CD4-positive, alpha-beta T cell treated with Interleukin-15 for 4 hours (primary cell): ENCODE measurements around the gene MEGF11.

Experiments
- DNase-seq: peaks from one replicate; pipeline ENCODE4 v3.0.0-alpha.2; 2020; ENCODE audit warnings: low spot score

MEGF11 gene

GRCh38 chr15:65916041-65916663 lies 337.4 kb downstream of the MEGF11 start:
- no peak for DNase-seq

DNA sequence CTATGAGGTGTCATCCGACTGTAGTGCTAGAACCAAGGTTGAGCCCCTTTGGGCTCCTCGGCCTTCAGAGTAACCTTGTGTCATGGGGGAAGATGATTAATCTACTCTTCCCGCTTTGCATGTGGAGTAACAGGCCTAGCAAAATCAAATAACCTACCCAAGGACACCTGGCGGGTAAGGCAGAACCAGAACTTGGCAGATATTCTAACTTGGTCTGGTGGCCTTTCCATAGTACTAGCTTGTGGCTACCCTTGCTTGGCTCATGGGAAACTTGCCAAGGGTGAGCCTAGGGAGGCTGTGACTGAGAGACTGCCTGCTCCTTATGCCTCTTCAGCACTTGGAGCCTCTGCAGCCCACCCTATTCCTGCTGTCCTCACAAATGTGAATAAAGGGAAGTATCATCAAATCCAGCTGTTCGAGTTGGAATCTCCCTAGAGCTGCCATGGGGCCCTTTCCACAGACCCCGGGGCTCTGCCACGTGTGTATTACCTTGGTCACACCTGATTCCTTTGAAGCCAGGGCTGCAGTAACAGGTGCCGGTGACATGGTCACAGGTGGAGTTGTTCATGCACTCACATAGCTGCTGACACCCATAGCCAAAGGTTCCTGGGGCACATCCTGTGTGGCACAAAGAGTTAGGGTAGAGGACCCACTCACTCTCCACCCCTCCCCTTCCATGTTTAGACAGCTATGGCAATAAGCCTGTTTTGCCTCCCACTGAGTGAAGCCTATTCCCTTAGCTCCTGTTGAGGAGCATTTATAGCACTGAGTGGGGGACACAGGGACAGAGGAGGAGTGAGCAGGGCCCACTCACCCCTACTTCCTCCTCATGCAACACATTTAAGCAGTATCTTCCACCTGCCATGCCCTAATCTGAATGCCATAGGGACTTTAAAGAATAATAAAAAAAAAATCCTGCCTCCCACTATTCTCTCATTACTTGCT lies 338.3 kb downstream of the MEGF11 start:
- DNase-seq = no peak

DNA sequence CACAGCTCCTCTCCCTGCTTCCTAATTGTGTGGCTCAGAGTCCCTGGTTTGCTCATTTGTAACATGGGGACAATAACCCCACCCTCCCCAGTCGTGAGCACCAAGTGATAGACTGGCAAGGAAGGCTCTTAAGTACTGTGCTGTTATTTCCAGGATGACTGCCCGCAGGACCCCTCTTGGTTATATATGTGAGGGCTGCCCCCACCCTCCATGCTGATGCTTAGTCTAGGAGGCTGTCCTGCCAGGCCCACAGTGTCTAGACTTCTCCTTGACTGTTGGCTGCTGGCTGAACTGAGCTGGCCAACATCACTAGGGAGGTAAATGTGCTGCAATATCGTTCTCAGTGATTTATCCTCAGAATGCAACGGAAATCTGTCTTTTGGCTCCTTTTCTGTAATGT lies 339.2 kb downstream of the MEGF11 start:
- no peak for DNase-seq

GRCh38 chr15:65913631-65914199 lies 339.8 kb downstream of the MEGF11 start:
- no peak for DNase-seq

GRCh38 chr15:65912235-65912634 lies 341.3 kb downstream of the MEGF11 start:
- no peak for DNase-seq

DNA sequence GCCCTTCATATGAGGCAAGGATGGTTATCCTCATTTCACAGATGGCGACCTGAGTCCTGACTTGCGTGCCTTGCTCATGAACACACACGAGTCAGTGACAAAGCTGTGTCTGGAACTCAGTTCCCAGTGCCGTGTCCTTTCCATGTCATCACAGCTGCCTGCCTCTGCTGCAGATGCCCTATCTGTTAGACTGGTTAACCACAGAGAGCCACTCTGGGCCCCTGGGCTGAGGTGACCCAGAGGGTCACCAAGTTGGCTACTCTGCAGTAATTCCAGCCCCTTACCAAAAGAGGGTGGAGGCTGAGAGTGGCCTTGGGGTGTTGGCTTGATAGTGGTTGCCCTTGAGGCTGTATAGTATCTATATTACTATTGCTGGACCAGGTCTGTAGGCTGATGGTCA lies 343.2 kb downstream of the MEGF11 start:
- DNase-seq = no peak

DNA sequence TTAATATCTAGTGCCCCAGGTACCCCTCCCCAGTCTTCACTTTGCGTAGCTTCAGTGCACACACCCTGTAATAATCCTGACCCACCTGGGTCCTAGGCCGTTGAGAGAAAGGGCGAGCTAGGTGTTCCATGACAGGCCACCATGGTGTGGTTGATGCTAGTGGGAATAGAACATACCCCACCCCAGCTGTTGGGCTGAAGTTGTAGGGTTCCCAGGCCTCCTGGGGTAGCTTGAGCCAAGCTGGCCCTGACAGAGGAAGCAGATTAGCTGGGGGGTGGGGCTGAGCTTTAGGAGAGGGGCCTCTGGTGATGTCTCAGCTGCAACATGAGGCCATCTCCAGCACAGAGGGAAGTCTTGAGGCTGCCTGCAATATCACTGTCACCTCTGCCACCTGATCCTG lies 343.7 kb downstream of the MEGF11 start:
- DNase-seq = no peak

DNA sequence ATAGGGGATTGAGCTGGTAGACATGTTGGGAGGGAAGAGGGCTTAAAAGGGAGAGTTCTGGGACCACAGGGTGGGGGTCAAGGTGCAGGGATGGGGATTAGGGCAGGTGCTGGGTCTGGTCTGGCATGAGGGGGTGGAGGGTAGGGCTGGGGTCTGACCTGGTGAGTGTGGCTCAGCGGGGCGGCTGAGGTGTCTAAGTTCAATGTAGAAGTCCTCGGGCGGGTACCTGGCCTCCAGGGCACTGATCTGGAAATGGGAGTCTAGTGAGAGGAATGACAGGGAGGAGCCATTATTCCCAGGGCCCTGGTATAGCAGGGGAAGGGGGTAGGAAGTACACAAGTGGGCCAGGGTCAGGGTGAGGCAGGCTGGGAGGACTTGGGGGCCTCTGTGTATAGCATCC lies 344.7 kb downstream of the MEGF11 start:
- no peak for DNase-seq

DNA sequence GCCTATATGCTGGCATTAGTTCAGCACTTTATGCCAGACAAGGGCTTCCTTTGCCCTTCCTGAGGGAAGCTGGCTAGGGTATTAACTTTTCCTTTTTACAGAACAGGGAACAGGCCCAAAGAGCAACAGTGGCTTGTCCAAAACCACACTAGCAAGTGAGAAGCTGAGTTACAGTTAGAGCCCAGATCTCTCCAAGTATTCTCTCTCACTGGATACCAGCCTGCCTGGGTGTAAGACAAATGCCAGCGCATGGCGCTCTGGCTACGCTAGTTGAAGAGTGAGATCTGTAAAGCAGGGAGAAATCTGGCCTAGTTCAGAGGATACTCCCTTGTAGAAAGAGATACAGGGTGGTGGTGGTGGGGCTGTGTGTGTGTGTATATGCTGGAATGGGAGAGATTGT lies 345.9 kb downstream of the MEGF11 start:
- no peak for DNase-seq

DNA sequence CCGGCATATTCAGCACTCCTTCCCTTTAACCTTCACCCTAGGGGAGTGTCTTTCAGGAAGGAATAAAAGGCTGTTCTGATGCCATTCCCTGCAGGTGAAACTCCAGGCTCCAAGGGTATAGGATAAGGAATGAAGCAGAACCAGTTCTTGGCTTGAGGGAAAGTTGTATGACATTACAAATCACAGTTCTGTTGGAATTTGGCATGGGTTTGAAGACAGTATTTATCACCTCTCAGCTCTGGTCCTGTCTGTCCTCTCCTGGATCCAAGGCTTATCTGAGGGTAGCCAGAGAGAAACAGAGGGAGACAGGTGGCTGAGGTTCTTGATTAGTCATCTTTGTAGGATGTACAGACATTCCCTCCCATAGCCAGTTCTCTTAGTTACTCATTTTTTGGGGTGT lies 347.2 kb downstream of the MEGF11 start:
- no peak for DNase-seq

DNA sequence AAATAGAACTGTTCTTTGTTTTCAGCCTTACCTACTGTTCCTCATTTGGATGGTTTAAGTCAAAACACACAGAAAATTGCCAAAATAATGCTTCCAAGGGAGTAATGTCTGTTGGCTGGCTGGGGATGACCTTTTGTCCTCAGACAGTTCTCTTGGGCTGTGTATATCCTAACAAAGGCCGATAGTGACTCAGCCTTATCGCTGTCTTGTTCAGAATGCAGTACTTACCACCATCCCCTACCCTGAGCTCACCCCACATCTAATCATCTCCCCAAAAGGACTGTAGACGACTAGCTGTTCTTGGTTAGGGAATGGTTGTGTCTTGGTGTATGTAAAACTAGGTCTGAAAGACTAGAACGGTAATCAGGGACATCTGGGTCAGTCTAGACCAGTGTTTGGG lies 349.2 kb downstream of the MEGF11 start:
- no peak for DNase-seq

GRCh38 chr15:65903296-65904073 lies 350.1 kb downstream of the MEGF11 start:
- DNase-seq = no peak

DNA sequence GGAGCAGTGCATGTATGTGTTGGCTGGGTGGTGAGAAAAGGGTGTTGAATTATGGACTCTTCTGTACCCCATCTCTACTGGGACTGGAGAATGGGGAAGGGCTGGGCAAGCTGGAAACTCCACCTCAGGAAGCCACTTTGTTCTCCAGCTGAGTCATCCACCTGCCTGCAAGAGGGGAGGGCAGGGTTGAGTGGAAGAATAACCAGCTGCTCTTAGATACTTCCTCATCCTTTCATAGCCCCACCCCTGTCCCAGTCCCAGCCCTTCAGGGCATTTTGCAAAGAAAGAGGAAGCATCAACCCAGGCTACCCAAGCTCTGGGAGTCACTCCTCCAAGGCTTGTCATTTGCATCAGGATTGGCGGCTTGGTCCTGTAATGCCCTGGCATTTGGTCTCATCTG lies 351.2 kb downstream of the MEGF11 start:
- DNase-seq = peak; percentile 16

GRCh38 chr15:65901836-65902235 lies 351.7 kb downstream of the MEGF11 start:
- no peak for DNase-seq

DNA sequence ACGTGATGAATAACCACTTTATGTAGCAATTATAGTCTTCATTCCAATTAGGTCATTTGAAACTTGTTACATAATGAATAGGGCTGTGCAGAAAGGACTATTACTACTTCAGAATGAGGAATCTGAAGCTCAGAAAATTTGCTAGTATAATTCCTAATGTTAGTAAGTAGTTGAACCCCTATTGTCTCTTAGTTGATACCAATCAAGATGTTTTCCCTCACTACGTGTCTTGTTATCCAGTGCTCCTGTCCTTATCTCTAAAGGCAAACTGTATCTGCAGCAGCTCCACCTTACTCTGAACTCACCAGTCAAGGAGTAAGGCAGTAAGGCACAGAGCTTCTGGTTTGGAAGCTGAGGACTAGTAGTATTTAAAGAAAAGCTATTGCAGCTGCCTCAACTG lies 352.2 kb downstream of the MEGF11 start:
- no peak for DNase-seq

- no peak for DNase-seq
Measured at GRCh38 chr15:65900488-65900887, 353.1 kb downstream of the MEGF11 start.

GRCh38 chr15:65896236-65896635 lies 357.3 kb downstream of the MEGF11 start:
- no peak for DNase-seq

DNA sequence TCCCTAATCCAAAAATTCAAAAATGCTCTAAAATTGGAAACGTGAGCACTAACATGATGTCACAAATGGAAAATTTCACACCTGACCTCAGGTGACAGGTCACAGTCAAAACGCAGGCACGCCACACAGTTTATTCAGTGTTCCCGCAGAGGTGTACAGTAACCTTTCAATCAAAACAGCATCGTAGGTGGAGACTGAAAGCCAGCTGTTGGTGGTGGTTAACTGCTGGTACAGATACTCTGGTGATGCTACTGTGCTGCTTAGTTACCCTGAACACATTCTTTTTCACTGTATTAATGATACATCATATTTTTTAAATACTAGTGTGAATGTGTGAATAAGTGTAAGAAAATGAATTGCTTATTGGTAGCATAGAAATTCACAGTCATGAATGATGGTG lies 360.5 kb downstream of the MEGF11 start:
- DNase-seq = no peak

DNA sequence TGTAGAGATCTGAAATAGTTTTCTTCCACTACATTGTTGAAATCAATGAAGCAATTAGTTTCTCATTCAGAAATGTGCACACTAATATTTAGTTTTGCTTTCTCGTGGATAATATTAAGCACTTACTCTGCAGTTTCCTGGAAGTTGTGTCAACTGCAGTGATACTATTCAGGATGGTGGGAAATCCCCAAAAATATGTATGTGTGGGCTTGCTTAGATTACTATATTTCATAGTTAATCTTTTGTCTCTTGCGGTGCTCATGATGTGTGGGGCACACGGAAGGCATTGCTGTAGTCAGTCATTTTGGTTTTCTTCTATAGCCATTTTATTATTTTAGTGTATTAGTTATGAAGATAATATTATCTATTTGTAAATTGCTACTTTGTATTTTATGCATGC lies 364.6 kb downstream of the MEGF11 start:
- peak; percentile 45 for DNase-seq

- DNase-seq = peak; percentile 70
Measured at GRCh38 chr15:65887565-65887964, 366.0 kb downstream of the MEGF11 start.

GRCh38 chr15:65885668-65886218 lies 367.8 kb downstream of the MEGF11 start:
- no peak for DNase-seq

- no peak for DNase-seq
Measured at GRCh38 chr15:65884511-65884910, 369.0 kb downstream of the MEGF11 start.
